Measurements from ENCODE around the gene ANKRD61.
"Not testable (repeated sequence)": the region's sequence is repeated elsewhere in the genome, so short reads cannot be mapped to it uniquely, and the experiment has no call there.

ANKRD61 gene

DNA sequence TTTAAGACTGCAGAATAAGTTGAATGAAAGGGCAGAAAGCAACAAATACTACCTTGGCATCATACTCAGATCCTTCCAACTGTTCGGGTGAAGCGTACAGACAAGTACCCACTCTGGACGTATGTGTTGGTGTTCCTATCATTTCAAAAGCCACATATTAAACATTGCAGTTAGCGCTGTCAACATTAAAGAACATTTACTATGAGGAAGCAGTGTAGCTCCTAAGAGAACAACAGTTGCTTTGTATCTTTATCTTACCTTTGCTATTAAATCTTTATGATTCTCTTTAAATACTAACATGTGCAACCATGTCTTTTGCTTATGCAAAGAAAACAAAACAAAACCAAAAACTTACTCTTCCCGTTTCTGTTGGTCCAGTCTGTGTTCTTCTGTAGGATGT is 2.6 kb upstream of the ANKRD61 start:
- no peak for DNase-seq (ENCODE audit: extremely low read depth in 1 of 2, low read depth in 1 of 2)

DNA sequence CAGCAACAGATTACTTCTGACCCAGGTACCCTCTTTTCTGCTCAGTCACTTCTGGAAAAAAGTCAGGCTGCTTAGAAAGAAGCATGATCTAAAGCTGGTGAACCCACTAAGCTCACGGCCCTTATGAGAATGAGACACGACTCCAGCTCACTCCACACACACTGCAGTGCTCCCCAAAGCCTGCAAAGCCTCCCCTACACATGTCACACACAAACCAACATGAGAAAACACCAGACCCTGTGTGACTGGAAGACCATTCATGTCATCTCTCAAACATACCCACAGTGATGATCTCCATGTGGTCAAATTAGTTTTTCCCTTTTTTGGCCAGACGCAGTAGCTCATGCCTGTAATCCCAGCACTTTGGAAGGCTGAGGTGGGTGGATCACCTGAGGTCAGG is 391 bp downstream of the ANKRD61 start:
- DNase-seq (ENCODE audit: extremely low read depth in 1 of 2, low read depth in 1 of 2) = no peak

GRCh38 chr7:6032167-6032566 is 991 bp downstream of the ANKRD61 start:
- no peak for DNase-seq (ENCODE audit: extremely low read depth in 1 of 2, low read depth in 1 of 2)

DNA sequence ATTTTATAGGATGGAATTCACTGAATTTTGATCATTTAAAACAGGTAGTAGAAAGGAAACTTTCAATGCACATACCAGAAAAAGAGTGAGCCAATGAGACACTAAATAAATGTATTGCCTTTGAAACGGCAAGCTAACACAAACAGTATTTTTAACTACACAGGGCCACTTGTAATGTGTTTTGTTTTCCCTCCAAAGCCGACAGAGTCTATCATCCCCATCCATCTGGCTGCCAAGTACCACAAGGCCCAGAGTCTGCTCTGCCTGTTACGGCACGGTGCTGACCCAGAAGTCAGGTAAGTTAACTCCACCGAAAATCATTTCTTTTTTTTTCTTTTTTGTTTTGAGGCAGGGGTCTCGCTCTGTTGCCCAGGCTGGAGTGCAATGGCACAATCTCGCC is 1.5 kb downstream of the ANKRD61 start:
- no peak for DNase-seq (ENCODE audit: extremely low read depth in 1 of 2, low read depth in 1 of 2)

- DNase-seq (ENCODE audit: extremely low read depth in 1 of 2, low read depth in 1 of 2) = no peak
Measured at GRCh38 chr7:6035165-6035564, 4.0 kb downstream of the ANKRD61 start.

- DNase-seq (ENCODE audit: extremely low read depth in 1 of 2, low read depth in 1 of 2) = no peak
Measured at GRCh38 chr7:6035686-6036085, 4.5 kb downstream of the ANKRD61 start.

GRCh38 chr7:6049780-6050179 is 18.6 kb downstream of the ANKRD61 start:
- DNase-seq (ENCODE audit: extremely low read depth in 1 of 2, low read depth in 1 of 2) = no peak

DNA sequence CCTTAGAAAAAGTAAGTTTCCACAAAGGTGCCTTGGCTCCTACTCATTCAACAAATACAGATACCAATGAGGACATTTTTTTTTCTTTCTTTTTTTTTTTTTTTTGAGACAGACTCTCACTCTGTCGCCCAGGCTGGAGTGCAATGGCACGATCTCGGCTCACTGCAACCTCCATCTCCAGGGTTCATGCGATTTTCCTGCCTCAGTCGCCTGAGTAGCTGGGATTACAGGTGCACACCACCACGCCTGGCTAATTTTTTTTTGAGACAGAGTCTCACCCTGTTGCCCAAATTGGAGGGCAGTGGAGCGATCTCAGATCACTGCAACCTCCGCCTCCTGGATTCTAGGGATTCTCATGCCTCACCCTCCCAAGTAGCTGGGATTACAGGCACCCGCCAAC is 20.0 kb downstream of the ANKRD61 start:
- not testable (repeated sequence) for DNase-seq (ENCODE audit: extremely low read depth in 1 of 2, low read depth in 1 of 2)

- no peak for DNase-seq (ENCODE audit: extremely low read depth in 1 of 2, low read depth in 1 of 2)
Measured at GRCh38 chr7:6056616-6057015, 25.4 kb downstream of the ANKRD61 start.

GRCh38 chr7:6057316-6058129 is 26.3 kb downstream of the ANKRD61 start:
- DNase-seq (ENCODE audit: extremely low read depth in 1 of 2, low read depth in 1 of 2) = no peak

GRCh38 chr7:6059941-6060340 is 28.8 kb downstream of the ANKRD61 start:
- DNase-seq (ENCODE audit: extremely low read depth in 1 of 2, low read depth in 1 of 2) = not testable (repeated sequence)

DNA sequence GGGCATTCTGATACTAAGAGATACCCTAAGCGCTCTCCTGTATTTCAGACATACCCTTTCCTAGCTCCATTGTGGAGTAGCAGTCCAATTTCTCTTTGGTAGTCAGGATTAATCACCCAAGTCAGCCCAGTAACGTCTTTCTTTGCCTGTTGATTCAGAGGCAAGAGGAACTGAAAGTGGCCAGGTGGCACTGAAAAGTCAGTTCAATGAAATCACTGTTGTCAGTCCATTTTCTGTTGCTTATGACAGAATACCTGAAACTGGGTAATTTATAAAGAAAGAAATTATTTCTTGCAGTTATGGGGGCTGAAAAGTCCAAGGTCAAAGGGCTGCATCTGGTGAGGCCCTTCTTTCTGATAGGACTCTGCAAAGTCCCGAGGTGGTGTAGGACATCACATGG is 40.2 kb downstream of the ANKRD61 start:
- DNase-seq (ENCODE audit: extremely low read depth in 1 of 2, low read depth in 1 of 2) = no peak

DNA sequence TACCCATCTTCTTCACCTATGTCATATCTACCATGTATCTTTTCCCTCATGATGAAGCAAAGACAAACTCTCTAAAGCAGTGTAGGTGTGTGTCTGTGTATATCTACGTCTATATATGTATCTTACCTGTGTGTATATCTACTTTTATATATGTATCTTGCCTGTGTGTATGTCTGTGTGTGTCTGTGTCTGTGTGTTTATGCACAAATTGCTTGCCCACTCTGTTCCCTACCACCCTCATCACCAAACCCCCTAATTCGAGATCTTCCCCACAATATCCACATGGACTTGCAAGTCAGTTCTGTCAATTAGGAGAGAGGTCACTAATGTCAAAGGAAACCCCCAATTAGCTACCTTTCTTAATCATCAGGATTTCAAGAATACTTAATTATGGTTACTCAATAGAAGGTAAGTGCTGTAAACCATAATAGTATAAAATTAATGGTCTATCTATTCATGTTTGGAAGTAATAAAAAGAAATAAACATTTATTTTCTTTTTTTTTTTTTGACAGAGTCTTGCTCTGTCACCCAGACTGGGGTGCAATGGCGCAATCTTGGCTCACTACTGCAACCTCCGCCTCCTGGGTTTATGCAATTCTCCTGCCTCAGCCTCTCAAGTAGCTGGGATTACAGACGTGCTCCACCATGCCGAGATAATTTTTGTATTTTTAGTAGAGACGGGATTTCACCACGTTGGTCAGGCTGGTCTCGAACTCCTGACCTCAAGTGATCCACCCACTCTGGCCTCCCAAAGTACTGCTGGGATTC is 43.6 kb downstream of the ANKRD61 start:
- DNase-seq (ENCODE audit: extremely low read depth in 1 of 2, low read depth in 1 of 2) = no peak

GRCh38 chr7:6078548-6078947 is 47.4 kb downstream of the ANKRD61 start:
- DNase-seq (ENCODE audit: extremely low read depth in 1 of 2, low read depth in 1 of 2) = no peak

GRCh38 chr7:6083047-6083446 is 51.9 kb downstream of the ANKRD61 start:
- not testable (repeated sequence) for DNase-seq (ENCODE audit: extremely low read depth in 1 of 2, low read depth in 1 of 2)
